Tibial nerve (tissue), 4 donors: ENCODE data around the gene TSPAN13. TPM values are rescaled to one million over a fixed set of nuclear protein-coding genes. Genes with fewer than 3 reads are reported as not detected.
A peak's percentile ranks its signal among the peaks of the same experiment; 100 is the strongest.

Experiments used
- DNase-seq, 2 donors: peaks; one replicate each; pipeline ENCODE4 v3.0.0-alpha.2; 2019; ENCODE audit warnings: low spot score in 2 of 2
- H3K27ac ChIP-seq, 4 donors: fragments of 200-600 bp; sonication (generic) in 3 of 4; one replicate each; pipeline ENCODE4 v1.5.1; 2017 to 2019; ENCODE audit warnings: mild to moderate bottlenecking in 1 of 4
- H3K27me3 ChIP-seq, 2 donors: fragments of 200-600 bp; sonication (generic) in 1 of 2; one replicate each; pipeline versions ENCODE4 v1.5.1 to v1.6.0; 2017 to 2019
- H3K36me3 ChIP-seq, 3 donors: fragments of 200-600 bp; sonication (generic); one replicate each; pipeline ENCODE4 v1.5.1; 2018 to 2019
- H3K4me1 ChIP-seq, 4 donors: fragments of 200-600 bp; sonication (generic) in 3 of 4; one replicate each; pipeline ENCODE4 v1.5.1; 2017 to 2019
- H3K4me3 ChIP-seq, 4 donors: fragments of 200-600 bp; sonication (generic) in 3 of 4; one replicate each; pipeline ENCODE4 v1.5.1; 2017 to 2019; ENCODE audit warnings: mild to moderate bottlenecking in 1 of 4, moderate library complexity in 1 of 4
- H3K9me3 ChIP-seq, 4 donors: fragments of 200-600 bp; sonication (generic) in 3 of 4; one replicate each; pipeline ENCODE4 v1.5.1; 2017 to 2019
- CTCF ChIP-seq, 5 experiments: fragments of 200-600 bp in 3 of 5; fragments of 450-650 bp in 2 of 5; sonication (generic) in 3 of 5; IDR thresholded peaks; one replicate each; pipeline ENCODE4 v1.5.1; 2016 to 2019; ENCODE audit warnings: antibody characterized with exemption in 5 of 5, mild to moderate bottlenecking in 3 of 5, moderate library complexity in 2 of 5
- EP300 ChIP-seq, 2 donors: sonication (generic); formaldehyde crosslinking; IDR thresholded peaks; one replicate each; pipeline ENCODE4 v1.6.1; 2017; ENCODE audit warnings: antibody characterized with exemption in 2 of 2, mild to moderate bottlenecking in 1 of 2
- POLR2A ChIP-seq, 2 donors: fragments of 450-650 bp; IDR thresholded peaks; one replicate each; pipeline ENCODE4 v1.6.1; 2017; ENCODE audit warnings: antibody characterized with exemption in 2 of 2, mild to moderate bottlenecking in 2 of 2, moderate library complexity in 2 of 2
- WGBS, 2 donors: methylation state at CpG; one replicate each; pipeline ENCODE4 v1.1.5; 2018; 5-methylcytosine and 5-hydroxymethylcytosine counted together
- total RNA-seq, 4 donors: library from RNA; depleted of rRNA; stranded (reverse); fragments of >200 nt; gene quantifications; one replicate each; pipeline ENCODE4 v1.1.0, GENCODE V29; 2016

Gene TSPAN13
- total RNA-seq, 4 donors from 2014 or later, result 6.9 to 11.7 (median 9.0) TPM

DNA sequence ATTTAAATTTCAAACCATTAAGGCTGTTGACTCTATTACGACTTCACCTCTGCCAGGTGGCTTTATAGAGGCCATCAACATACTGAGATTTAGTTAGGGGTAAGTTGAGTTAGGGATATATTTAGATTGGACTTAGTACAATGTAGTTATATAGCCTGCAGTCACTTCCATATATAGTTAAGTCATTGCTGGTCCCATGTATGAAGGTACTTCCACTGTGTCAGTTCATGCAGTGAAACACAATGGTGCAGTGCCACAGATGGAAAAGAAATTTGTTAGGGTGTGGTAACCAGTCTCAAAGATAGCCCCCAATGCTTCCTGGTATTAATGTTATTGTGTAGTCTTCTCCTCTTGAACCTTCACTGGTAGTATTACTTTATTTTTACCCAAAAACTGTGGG lies 12.6 kb upstream of the TSPAN13 start:
- H3K9me3 ChIP-seq, result no peaks in the 10 kb centered on the region
- WGBS, 2 donors, result 94 to 95% methylated on average over 1 of the region's 1 CpG
- DNase-seq, result no peak
- no peak overlapping the region for H3K4me3 ChIP-seq
- TF ChIP-seq POLR2A (IDR thresholded peaks at IDR 0.05) (no peak), CTCF (IDR thresholded peaks at IDR 0.05) (no peak), EP300 (IDR thresholded peaks at IDR 0.05) (no peak)
- H3K27ac ChIP-seq, result no peak overlapping the region
- H3K27me3 ChIP-seq, result no peaks in the 10 kb centered on the region
- peaks cover 0 to 12% (median 2%) of the 10 kb centered on the region in 4 donors for H3K4me1 ChIP-seq
- no peaks in the 10 kb centered on the region for H3K36me3 ChIP-seq

DNA sequence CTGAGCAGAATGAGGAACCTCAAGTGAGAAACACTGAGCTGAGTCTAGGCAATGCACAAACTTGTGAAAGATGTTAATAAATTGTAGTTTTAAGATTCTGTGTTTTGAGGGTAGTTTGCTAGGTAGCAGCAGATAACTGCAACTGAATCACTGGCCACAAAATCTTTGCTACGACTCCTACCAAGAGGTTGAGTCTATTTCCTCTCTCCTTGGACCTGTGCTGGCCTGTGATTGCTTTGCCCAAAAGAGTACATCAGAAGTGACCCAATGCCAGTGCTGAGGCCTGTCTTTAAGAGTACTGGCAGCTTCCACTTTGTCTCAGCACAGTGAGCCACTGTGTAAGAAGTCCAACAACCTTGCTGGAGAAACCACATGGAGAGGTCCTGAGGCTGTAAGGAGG lies 11.9 kb upstream of the TSPAN13 start:
- Histone ChIP-seq H3K36me3 (no peaks in the 10 kb centered on the region), H3K9me3 (no peaks in the 10 kb centered on the region), H3K27me3 (no peaks in the 10 kb centered on the region), H3K4me3 (no peak overlapping the region), H3K27ac (no peak overlapping the region), H3K4me1 (peaks cover 0 to 12% (median 2%) of the 10 kb centered on the region in 4 donors)
- 100% methylated on average over 1 of the region's 1 CpG for WGBS, 2 donors
- no peak for TF ChIP-seq EP300 (IDR thresholded peaks at IDR 0.05)
- TF ChIP-seq CTCF (IDR thresholded peaks at IDR 0.05), result no peak
- no peak for TF ChIP-seq POLR2A (IDR thresholded peaks at IDR 0.05)
- no peak for DNase-seq

GRCh38 chr7:16742547-16742946 lies 11.0 kb upstream of the TSPAN13 start:
- Histone ChIP-seq H3K27me3 (no peaks in the 10 kb centered on the region), H3K4me1 (peaks cover 0 to 12% (median 2%) of the 10 kb centered on the region in 4 donors), H3K9me3 (no peaks in the 10 kb centered on the region), H3K27ac (no peak overlapping the region), H3K4me3 (no peak overlapping the region), H3K36me3 (no peaks in the 10 kb centered on the region)
- TF ChIP-seq CTCF (IDR thresholded peaks at IDR 0.05), result no peak
- DNase-seq, result no peak
- WGBS, 2 donors, result 68 to 99% methylated on average over 3 of the region's 3 CpGs

DNA sequence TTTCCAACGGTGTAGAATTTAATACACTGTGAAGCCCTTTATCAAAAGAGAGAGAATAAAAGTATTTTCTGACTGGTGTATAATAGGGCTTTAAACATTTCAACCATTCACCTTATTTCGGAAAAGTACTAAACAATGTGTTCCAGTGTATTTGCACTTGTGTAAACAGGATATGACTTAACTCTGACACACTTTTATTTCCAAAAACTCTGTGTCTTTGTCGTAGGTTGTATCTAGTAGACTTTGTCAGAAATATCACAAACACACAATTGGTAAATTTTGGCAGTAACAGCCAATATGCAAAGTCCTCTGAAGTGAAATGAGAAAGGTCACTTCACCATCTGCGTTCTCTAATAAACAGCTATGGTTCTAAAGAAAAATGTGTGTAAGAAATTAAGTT lies 10.3 kb upstream of the TSPAN13 start:
- no peaks in the 10 kb centered on the region for H3K27me3 ChIP-seq
- peaks cover 0 to 12% (median 2%) of the 10 kb centered on the region in 4 donors for H3K4me1 ChIP-seq
- peak overlapping the region in 1 of 4 donors; percentile 30 for H3K27ac ChIP-seq
- 25 to 29% methylated on average over 4 of the region's 4 CpGs for WGBS, 2 donors
- no peak for DNase-seq
- TF ChIP-seq CTCF (IDR thresholded peaks at IDR 0.05), result no peak
- TF ChIP-seq POLR2A (IDR thresholded peaks at IDR 0.05), result no peak
- TF ChIP-seq EP300 (IDR thresholded peaks at IDR 0.05), result no peak
- H3K4me3 ChIP-seq, result no peak overlapping the region
- no peaks in the 10 kb centered on the region for H3K36me3 ChIP-seq
- no peaks in the 10 kb centered on the region for H3K9me3 ChIP-seq

- DNase-seq, result no peak
- H3K4me1 ChIP-seq, result peaks cover 0 to 12% (median 2%) of the 10 kb centered on the region in 4 donors
- 84 to 88% methylated on average over 6 of the region's 6 CpGs for WGBS, 2 donors
- no peaks in the 10 kb centered on the region for H3K27me3 ChIP-seq
- no peak overlapping the region for H3K27ac ChIP-seq
- H3K36me3 ChIP-seq, result no peaks in the 10 kb centered on the region
- TF ChIP-seq CTCF (IDR thresholded peaks at IDR 0.05) (no peak), EP300 (IDR thresholded peaks at IDR 0.05) (no peak)
- H3K9me3 ChIP-seq, result no peaks in the 10 kb centered on the region
- no peak overlapping the region for H3K4me3 ChIP-seq
Observed at GRCh38 chr7:16744518-16745250, 8.9 kb upstream of the TSPAN13 start.
